VCaP (cell line): ENCODE measurements around the gene NALCN.

Source experiments
- H3K27ac ChIP-seq: fragments of 450-650 bp; 2 replicates; pipeline ENCODE4 v1.5.1; 2017
- TF ChIP-seq, protein P1 (sequence below): fragments of 450-650 bp; conservative IDR thresholded peaks from 2 replicates; pipeline ENCODE4 v1.5.1; 2017; ENCODE audit warnings: mild to moderate bottlenecking, moderate library complexity

Gene NALCN

DNA sequence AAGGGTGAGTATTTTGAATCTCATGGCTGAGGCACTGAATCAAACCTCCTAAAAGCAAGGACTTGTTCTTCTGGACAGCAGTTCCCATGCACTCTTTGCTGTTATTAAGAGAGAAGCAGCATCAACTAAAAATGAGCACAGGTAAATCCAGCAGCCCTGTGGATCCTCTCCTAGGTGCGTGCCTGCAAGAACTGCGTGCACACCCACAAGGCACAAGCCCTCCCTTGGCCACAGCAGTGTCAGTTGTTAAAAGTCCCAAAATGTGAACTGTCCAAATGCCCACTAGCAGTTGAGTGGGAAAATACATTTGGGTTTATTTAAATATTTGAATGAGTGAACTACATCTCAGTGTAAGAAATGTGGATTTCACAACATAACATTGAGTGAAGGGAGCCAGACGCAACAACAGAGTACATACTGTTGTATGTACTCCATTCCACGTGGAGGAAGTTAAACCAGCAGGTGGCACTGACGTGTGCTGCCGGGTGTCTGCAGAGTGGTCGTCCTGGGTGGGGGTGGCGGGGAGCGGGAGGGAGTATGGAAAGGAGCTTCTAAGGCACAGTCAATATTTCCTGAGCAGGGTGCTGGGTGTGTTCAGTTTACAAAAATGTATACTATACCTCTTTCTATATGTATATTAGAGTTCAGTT lies 266.4 kb downstream of the NALCN start:
- TF ChIP-seq, protein P1, sequence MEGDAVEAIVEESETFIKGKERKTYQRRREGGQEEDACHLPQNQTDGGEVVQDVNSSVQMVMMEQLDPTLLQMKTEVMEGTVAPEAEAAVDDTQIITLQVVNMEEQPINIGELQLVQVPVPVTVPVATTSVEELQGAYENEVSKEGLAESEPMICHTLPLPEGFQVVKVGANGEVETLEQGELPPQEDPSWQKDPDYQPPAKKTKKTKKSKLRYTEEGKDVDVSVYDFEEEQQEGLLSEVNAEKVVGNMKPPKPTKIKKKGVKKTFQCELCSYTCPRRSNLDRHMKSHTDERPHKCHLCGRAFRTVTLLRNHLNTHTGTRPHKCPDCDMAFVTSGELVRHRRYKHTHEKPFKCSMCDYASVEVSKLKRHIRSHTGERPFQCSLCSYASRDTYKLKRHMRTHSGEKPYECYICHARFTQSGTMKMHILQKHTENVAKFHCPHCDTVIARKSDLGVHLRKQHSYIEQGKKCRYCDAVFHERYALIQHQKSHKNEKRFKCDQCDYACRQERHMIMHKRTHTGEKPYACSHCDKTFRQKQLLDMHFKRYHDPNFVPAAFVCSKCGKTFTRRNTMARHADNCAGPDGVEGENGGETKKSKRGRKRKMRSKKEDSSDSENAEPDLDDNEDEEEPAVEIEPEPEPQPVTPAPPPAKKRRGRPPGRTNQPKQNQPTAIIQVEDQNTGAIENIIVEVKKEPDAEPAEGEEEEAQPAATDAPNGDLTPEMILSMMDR = peak; percentile 25; the same call in 1 of the 2 replicates
- no peak overlapping the region for H3K27ac ChIP-seq

DNA sequence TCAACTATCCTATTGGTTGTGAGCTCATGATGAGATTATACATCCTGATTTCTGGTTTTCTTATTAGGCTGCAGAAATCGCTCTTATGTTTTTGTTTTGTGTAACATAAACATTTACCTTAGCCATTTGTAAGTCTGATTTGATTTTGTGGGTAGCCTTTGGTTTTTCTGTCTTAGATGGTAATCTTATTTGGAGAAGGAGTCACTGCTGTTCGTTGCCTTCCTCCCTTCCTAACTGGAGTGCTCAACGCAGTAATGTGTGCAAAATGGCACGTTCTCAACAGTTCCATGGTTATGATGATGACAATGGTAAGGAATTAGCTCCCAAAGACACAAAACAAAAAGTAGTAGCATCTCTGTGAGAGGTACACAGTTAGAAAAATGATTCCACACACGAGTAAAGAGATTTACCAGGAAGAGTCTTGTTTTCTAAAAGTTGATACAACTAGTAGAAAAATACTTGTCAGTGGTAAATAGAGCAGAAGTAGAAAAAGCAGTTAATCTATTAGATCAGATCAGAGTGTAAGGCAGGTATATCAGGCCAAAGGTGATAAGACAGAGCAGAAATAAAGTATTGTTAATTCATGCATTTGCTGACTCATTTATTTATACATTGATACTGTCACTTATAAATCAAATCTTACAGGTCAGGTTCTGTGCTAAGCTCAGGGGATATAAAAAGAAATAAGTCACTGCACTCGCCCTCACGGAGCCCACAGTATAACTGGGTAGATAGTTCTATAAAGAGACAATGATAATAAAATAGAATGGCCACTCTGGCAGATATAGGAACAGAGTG lies 270.0 kb downstream of the NALCN start:
- no peak overlapping the region for H3K27ac ChIP-seq
- TF ChIP-seq, protein P1 = no peak

DNA sequence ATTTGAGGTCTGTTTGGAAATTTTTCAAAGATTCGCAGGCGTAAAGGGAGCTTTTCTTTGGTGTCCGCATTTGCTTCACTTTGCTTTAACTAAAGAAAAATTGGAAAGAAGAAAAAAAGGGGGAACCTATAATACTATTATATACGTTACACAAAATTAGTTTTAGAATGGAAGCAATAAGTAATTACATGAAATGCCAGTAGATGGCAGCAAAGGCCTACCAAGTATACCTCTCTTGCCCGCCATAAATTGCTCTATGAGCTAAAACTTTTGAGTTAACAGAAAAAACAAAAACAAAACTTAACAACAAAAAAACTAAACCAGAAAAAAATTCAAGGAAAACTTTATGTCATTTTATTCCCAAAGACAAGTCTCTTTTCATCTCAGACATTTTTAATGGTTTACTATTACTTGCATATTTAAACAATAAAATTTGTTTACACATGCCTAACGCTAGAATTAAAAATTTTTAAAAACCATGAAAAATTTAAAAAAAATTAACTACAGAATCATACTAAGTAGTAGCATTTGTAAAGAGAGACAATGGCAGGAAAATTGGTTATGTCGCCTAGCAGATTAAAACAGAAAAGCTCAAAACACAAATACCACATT lies 271.4 kb downstream of the NALCN start:
- TF ChIP-seq, protein P1 = peak; percentile 85
- no peak overlapping the region for H3K27ac ChIP-seq

DNA sequence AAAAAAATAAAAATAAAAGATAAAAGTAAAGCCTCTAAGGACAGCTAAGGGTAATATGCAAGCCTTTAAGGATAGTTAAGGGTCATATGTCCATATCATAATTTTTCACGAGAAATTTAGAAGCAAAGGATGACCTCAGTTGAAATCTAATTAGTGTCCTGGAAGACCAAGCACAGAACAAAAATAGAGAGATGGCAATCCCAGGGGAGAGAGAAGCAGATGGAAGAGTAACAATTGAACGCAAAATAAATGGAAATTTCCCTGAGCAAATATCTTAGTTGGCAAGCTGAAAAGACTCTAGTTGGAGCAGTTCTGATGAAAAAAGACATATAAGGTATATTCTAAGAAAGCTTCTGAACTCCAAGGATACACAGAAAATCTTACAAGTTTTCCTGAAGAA lies 275.4 kb downstream of the NALCN start:
- no peak overlapping the region for H3K27ac ChIP-seq
- TF ChIP-seq, protein P1 = no peak

DNA sequence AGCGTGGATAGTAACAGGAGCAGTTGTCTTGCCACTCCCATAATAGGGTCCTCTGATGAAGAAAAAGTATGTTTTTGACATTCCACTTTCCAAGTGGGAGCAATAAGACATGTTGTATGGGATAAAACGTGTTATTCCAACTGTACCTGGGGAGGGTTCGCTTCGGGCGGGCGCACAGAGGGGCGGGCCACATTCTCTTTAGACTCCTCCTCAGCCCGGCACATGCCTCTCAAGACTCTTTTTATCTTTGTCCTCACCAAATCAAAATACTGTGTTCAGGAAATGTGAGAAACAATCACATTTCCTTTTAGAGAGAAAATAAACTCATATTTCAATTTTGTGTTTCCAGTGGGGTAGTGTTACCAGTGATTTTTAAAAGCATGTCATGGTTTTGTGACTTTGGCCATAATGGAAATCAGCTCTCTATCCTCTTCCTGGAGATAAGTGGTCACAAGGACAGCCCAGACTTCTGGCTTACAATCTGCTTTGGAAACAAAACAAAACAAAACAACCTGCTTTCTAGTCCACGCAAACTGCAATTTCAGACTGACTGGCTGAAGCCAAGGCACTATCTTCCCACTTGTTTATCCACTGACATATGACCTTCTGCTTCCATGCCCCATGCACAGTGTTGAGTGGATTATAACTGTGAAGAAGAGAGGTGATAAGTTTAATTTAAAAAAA lies 276.1 kb downstream of the NALCN start:
- TF ChIP-seq, protein P1 = no peak
- H3K27ac ChIP-seq = no peak overlapping the region

DNA sequence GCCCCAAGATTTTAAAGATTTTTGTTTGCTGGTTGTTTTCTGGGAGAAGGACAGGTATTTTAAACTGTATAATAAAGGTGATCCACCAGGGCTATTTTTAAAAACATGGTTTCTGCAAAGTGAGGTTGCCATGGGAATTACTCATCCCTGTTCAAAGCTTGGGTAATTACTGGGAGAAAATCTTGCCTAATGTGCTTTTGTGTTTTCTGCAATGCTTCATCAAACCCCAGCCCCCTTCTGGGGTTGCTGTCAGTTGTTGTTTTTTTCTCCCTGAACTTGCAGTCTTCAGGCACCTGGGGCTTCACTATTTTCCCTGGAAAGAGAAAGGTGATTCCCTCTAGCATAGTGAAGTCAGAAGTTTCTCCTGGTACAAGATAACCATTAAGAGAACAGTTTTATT lies 277.2 kb downstream of the NALCN start:
- no peak overlapping the region for H3K27ac ChIP-seq
- TF ChIP-seq, protein P1 = no peak
